M059J (cell line): ENCODE results near the gene MATN4. TPM values are rescaled to one million over a fixed set of nuclear protein-coding genes. Genes with fewer than 3 reads are reported as not detected.

ENCODE experiments used
- DNase-seq: peaks from one replicate; pipeline ENCODE4 v3.0.0-alpha.2; 2012; ENCODE audit warnings: low read depth
- total RNA-seq: library from RNA; depleted of rRNA; stranded (reverse); fragments of >200 nt; shearing (Covaris generic); gene quantifications from 2 replicates; pipeline ENCODE4 v1.2.3, GENCODE V29; 2014

MATN4 gene
- total RNA-seq, 1 experiment from 2014 or later = not detected

DNA sequence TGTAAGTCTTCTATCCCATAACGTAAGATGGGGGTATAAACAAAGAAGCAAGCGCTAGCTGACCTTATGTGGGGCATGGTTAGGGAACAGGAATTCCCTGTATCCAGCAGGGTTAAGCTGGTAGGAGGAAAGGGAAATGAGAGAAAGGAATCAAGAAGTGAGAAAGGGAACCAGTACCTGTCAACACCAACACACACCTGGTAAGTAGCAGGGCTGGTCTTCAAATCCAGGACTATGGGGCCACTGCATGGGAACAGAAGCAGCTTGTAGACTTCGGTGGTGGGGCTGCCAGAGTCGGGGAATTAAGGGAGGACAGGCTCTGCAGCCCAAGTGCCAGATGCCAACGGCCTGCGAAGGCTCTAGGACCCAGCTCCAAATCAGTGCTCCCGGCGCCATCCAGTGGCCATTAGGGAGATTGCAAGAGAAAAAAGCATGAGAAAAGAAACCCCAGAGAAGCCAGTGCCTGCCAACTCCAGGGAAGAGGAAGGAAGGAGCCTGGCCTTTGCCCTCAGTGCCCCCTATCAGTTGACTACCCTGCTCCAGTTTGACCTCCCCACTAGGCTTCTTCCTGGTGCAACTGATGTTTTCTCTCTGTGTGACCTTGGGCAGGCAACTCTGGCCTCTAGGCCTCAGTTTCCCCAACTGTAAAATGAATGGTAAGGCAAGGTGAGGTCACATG, 17.3 kb downstream of the MATN4 start:
- peak; percentile 87 for DNase-seq

DNA sequence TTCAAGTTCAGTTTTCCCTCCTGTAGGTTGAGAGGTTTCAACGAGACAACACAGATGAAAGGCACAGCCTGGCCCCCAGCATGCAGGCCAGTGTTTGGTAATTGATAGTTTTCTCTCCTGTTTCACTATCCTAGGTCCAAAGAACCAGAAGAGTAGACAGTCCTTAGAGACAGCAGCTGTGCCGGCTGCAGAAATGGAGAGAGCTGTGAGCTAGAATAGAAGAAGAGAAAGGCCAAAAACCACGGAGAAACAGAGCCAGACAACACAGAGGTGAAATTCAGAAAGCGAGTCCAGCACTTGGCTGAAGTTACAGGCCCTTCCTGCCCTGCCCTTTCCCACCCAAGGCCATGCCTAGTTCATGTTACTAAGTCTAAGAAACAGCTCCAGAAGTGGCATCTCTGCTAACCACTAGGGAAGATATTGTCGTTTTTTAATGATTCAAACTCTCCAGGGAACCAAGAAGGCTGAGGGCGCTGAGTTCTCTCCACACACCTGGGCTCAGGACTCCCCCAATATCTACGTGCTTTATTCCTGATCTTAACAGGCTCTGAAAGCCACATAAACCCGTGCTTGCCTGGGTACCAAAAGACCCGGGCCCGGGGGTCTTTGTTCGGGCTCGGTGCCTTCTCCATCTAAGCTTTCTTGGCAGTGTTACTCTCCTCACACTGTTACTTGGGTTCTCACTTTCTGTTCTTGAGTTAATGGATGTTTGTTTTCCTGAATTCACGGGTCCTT, 18.0 kb downstream of the MATN4 start:
- no peak for DNase-seq

DNA sequence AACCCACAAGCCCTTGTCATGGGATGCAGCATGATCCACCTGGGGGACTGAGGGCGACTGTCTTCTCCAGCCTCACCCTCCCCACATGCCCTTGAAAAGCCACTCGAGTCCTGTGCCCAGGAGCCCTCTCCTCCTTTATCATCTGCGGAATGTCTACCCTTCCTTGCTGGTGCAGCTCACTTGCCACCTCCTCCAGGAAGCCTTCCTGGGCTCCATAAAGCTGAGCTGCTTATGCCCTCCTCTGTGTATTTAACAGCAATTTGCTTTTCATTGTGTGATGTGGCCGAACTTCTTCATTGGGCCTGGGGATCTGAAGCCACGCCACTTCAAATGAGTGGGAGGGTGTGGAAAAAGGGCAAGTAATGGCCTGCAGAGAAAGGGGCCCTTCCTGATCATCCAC, 19.2 kb downstream of the MATN4 start:
- no peak for DNase-seq

DNA sequence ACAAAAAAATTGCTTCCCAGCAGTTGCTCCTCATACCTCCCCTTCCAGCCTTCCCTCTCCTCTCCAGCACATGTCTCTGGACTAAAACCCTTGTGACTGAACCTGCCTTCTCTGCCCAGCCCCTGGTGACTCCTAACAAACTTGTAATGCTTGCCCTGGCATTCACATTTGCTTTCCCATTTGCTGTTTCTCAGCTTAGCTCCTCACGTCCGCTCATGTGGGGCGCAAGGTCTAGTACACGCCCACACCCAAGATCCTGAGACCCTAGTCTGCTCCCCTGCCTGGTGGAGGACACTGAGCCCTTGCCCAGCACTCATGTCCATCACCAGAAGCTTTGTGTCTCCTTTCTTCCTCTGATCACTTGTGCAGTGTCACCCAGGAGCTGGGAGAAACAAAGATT, 19.7 kb downstream of the MATN4 start:
- DNase-seq = no peak

DNA sequence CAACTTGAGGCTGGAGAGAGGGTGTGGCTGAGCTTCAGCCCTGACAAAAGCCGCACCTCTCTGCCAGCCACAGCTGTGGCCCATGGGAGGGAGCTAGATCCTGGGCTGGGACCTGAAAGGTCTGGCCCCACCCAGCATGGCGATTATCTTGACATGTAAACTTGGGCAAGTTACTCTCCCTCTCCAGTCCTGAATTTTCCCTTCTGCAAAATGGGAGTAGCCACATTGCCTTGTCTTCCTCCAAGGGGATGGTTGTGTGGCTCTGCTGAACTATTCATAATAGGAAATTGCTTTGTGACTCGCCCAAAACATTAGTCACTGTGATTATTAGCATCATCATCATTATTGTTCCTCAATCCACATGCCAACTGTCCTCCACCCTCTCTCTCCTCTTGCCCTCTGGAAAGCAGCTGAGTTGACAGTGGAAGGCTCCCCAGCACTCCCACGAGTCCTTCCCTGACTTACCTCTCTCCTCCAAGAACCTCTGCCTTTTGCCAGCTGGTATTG, 24.5 kb downstream of the MATN4 start:
- peak; percentile 17 for DNase-seq

DNA sequence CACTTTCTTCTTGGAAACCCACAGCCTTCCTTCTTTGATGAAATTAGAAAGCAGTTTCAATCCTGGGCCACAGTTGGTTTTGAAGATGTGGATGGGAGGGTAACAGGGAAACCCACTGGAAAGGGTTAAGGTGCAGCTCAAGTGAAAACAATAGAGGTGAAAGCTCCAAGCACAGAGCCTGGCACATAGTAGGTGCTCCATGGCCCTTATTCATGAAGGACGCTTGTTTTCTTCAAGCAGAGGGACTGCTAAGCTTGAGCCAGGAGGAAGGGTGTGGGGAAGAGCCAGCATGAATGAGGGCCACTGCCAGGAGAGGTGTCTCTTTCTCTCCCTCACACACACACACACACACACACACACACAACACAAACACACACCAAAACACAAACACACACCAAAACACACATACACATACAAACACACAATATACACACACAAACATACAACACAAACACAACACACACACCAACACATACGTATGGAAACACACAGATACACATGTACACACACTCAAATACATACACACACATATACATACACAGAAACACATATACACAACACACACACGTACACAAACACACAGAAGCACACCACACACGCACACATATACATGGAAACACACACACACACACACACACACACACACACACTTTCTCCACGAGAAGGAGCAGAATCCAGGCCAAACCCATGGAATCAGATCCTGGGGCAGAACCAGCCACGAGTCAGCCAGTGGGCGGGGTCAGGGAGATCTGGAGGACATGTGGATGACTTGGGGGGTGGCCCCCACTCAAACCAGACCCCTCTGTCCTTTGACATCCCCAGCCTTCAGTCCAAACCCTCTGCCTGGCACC, 25.2 kb downstream of the MATN4 start:
- no peak for DNase-seq

DNA sequence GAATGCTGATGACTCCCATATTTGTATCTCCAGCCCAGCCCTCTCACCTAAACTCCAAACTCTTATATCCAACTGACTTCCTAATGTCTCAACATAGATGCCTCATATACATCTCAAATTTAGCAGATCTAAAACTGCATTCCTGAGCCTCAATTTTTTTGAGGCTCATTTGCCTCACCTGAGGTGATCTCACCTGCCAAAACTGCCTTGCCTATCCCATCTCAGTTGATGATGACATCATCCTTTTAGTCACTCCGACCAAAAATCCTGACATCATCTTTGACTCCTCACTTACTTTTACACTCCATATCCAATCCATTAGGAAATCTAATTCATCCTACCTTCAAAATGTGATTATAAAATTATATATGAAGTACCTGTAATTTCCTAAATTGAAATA, 28.1 kb downstream of the MATN4 start:
- DNase-seq = no peak

DNA sequence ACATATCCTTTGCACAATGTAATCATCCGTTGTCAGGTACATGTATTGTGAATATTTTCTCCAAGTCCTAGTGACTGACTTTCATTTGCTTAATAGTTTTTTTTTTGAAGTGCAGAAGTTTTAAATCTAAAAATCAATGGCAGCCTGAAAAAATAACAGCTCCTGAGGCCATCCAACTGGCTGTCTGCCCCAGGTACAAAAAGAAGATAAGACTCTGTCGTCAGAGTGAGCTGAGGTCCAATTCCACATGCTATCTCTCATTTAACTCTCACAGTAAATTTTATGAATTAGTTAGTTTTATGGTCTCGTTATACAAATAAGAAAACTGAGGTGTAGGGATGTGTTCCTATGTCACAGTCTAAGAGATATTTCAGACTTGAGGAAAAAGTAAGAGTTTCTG, 32.8 kb downstream of the MATN4 start:
- DNase-seq = no peak

DNA sequence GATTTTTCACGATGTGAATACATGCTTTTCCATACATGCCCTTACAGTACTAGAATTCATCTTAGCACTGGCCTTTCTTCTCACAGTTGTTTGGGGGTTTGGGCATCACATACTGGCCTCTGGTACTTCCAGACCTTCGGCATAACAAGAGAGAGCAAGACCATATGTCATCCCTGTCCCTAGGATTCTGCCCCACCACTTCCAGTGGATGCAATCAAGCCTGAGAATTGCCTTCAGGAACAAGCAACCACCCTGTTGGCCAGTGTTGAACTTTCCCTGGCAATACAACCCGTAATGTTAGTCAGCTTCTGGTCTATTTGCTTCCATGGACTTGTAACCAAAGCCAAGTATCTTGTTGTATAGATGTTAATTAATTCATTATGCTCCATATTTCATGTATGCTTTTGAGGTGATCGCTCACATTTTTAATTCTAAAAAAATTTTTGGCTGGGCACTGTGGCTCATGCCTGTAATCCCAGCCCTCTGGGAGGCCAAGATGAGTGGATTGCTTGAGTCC, 38.3 kb downstream of the MATN4 start:
- no peak for DNase-seq

DNA sequence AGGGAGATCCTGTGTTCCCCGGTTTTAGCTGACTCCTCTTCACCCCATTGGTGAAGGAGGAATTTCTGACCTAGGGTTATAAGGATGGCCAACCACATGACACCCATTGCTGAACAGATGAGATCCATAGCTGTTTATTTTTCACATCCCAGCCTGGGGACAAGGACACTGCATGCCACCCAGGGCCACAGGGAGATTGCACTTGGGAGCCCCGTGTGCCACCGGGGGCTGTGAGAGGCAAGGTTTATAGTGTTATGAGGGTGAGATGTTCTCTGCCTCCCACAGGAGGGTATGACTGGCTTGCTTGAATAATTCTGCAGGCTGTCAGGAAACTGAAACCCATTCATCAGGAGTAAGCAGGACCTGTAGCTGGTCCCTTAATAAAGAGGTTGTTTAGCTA, 39.0 kb downstream of the MATN4 start:
- no peak for DNase-seq

DNA sequence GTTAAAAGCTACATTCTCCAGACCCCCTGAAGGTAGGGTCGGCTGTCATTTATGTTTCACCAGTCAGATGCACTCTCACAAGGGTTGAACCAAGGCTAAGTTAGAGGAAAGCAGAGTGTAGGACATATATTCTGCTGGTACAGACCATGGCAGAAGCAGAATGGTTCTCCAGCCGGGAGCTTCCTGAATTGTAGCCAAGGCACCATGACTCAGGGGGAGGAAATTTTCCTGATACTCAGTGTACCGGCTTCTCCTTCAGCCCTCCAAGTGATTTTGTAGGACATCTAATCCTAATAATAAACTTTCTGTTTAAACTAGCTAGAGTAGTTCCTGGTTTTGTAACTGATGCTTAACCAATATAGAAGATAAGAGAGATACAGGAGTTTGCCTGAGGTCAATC, 39.6 kb downstream of the MATN4 start:
- no peak for DNase-seq

DNA sequence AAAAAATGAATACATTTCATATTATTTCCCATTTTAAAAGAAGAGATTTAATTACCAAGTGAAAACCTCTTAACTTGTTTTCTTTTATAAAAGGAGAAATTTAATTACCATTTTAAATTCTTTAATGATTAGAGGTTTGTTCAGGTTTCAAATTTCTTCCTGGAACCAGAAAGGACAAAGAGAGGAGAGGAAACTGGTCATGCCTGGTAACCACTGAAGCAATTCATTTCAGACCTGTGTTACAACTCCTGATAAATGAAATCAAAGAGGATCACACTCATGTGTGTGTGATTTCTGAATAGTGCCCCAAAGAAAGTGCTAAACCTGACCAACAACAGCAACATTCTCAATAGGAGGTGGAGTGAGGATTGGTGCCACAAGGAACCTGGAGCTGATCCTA, 41.1 kb downstream of the MATN4 start:
- no peak for DNase-seq

DNA sequence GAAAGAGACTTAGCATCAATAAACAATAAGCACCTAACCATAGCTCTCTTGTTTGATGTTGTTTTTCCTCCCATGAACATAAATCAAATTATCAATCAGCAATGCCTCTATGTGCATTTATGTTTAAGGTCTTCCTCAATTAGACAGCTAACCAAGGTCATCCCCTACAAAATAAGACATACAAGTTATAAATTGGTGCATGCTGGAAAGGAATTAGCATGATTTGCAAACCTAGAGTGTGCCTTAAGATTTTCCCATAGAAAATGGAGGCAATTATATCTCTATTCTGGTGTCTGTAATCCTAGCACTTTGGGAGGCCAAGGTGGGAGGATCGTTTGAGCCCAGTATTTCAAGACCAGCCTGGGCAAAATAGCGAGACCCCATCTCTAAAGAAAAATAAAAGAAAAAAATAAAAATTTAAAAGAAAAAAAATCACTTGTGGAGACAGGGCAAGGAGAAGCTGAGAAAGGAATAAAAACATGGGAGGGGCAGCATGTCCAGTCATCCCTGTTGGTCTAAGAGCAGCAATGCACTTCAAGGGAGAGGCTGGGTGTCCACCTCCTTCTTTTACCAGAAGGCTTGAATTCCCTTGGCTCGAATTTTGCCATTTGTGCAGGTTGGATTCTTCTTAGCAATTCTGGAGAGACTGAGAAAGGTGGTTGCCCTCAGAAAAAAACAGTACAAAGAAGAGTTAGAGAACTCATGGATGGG, 44.4 kb downstream of the MATN4 start:
- no peak for DNase-seq

DNA sequence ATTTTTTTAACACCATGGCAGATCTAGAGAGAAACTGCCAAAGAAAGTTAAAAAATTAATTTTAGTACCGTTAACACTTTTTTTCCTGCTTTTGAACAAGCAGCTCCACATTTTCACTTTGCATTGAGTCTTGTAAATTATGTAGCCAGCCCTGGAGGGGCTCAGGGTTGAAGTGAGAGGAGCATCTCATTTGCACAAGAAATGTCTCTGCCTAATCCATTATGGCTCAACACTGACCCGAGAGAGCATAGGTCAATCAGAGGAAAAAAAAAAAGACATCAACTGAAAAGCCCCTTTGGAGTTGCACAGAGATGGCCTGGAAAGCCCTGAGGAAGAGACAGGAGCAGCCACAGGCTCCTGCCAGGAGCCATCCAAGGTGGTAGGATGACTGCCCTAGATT, 49.4 kb downstream of the MATN4 start:
- DNase-seq = no peak

DNA sequence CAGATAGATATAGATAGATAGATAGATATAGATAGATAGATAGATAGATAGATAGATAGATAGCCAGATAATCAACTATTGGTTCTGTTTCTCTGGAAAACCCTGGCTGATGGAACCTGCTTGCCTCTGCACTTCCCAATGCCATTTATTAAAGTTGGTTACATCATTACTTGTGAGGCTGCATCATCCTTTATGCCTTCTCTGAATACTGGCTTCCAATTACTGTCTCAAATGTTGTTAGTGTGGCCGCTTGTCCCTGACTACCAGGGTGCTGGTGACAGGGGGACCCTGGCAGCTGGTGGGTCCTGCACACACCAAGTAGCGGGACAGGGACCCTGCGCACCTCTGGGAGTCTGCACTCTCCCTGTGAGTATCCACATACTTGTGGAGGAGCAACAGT, 49.8 kb downstream of the MATN4 start:
- DNase-seq = no peak

DNA sequence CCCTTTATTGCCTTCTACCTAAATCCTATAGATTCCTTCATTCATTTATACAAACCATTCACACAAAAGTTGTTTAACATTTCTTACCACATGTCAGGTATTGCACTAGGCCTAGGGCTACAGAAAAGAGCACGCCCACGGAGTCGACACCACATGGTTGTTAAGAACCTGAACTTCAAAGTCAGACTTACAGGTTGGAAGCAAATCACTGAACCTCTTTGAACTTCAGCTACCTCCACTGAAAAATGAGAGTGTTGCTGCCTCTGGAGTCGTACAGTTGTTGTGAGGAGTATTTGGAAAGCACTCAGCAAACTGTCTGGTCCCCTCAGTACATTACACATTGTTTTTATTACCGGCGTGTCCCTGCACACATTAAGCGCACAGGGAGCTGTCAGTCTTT, 50.4 kb downstream of the MATN4 start:
- DNase-seq = no peak

DNA sequence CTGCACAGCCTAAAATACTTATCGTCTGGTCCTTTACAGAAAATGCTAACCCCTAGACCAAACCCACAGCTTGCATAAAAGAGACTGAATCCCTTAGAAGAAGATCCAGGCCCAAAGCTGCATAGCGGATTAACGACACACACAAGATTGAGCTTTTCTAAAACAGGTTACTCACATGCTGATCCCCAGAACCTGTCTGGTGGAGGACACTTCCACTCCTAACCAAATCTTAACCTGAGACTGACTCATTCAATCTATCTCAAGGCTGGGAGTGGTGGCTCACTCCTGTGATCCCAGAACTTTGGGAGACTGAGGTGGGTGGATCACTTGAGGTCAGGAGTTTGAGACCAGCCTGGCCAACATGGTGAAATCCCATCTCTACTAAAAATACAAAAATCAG, 50.9 kb downstream of the MATN4 start:
- no peak for DNase-seq

DNA sequence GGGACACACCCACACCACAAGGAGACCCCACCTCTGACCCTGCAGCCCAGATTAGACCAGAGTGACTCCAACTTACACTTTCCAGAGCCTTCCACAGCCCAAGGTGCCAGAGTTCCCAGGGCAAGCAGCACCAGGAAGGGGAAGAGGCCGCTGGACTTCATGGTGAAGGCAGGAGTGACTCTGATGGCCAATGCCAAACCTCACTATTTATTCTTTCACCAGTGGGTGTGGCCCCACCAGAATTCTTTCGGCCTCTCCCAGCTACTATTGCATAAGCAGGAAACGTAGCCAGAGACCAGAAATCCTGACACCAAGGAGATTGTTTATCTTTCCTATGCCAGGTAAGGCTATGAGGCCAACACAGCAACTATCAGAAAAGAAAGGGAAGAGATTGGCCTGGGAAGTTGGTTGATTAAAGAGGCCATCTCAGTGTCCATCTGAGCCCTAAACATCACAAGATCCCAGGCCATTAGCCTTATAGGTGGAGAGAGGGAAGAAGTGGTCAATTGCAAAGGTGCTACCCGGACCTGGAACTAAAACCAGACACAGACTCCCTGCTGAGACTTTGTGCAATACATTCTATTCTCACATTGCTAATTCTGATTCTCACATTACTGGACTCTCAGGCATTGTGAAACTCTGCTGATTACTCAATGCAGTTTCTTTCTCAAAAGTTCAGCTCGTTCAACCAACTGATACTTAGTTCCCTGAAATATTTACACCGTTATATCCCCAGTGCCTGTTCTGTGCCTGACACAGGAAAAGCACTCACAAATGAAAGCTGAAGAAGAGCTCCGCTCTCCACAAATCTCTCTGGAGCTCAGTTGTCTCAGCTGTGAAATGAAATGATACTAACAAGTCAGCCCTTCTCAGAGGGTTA, 53.5 kb downstream of the MATN4 start, which contains the start of gene SLPI:
Gene SLPI (minus strand): TSS at position 182 of the 880 bp plus-strand sequence. CDS start 21 bp downstream, at position 161.
- peak; percentile 38 for DNase-seq

DNA sequence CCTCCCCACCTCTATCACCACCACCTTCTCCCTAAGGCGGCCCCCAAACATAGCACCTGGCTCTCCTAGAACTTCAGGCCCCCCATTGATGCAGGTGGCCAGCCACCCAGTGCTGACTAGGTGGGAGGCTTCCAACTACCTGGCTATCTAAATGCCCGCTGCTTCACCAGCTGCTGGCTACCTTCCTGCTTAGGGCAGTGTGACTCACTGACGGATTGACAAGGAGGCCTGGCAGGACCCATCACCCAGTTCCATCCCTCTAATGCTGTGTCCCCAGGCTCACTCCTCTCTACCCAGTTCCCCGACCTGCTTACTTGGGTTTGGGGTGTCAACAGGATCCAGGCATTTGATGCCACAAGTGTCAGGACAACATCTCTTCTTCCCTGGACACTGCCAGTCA, 54.8 kb downstream of the MATN4 start:
- DNase-seq = no peak

DNA sequence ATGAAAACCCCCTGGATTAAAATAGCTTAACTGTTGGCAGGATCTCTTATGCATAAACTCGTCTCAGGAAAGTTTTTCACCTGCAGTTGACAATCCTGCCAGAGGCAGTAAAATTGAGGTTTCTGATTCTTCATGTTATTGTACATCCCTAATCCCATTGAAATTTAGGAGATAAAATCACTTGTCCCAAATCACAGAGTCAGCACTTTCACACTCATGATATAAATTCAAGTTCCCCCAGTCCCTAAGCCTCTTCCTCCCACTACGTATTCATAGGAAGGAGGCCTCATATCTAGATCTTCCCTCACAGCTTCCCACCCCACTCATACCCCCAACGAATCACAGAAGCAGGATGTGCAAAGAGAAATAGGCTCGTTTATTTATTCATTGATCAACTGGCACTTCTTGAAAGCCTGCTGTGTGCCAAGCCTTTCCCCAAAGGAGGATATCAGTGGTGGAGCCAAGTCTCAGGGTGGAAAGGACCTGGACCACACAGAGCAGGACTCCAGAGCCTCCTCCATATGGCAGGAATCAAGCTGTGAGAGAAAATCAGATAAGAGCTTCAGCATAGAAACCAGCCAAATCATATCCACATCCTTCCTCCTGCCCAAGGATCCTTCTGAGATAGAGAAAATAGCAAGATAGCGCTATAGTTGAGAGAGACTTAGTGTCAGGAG, 56.1 kb downstream of the MATN4 start:
- DNase-seq = no peak
